GM18520 (cell line): ENCODE measurements around the gene PIP5K1C.
"Not testable (repeated sequence)": the region's sequence is repeated elsewhere in the genome, so short reads cannot be mapped to it uniquely, and the experiment has no call there.

Experiments
- ATAC-seq: cut with Tn5 transposase; IDR thresholded peaks from one replicate; pipeline ENCODE4 v1.9.1; 2021; ENCODE audit not compliant: unreplicated experiment

The PIP5K1C gene

DNA sequence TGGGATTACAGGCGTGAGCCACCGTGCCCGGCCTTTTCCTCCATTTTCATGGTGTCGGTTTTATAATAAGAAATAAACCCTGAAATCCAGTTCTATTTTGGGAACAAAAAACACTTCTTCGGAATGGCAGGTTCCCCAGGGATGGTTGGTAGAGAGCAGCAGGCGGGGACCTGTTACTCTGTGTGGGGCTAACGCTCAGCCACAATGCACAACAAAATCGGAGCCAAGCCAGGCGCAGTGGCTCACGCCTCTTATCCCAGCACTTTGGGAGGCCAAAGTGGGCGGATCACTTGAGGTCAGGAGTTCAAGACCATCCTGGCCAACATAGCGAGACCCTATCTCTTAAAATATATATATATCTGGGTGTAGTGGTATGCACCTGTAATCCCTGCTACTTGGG, 99.2 kb downstream of the PIP5K1C start:
- ATAC-seq: no peak

DNA sequence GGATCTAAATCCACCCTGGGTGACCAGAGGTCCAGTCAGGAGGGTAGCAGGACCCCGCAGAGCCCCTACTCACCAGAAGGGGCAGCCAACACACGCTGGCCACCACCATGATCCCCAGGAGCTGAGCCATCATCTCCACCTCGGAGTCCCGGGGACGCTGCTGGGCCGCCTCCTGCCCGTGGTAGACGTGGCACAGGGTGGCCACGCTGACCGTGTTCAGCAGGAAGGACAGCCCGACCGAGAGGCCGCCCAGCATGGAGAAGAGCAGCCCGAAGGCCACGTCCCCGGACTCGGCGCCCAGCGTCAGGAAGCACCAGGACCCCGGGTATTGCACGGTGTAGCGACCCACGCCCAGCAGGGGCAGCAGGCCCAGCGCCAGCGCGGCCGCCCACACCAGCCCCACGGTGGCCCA, 100.5 kb downstream of the PIP5K1C start:
- ATAC-seq: no peak

DNA sequence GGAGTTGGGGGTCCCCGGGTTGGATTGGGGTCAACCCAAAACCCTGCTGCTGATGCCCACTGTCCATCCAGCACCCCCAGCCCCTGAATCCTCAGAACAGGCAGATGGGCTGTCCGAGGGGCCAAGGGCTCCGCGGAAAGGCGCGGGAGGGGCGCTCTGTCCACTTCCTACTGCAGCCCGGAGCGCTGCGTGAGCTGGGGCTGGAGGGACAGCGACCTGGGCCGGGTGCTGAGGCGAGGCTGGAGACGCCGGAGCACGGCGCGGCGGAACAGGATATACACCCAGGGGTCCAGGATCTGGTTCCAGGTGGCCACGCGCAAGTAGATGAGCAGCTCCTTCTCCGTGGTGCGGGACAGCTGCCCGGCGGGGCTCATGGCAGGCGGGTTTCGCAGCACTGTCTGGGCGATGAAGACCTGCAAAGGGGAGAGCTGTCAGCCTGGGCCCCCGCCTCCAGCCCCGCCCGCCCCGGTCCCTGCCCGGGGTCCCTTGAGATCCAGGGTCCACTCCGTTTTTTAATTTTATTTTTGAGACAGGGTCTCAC, 104.7 kb downstream of the PIP5K1C start:
- no peak for ATAC-seq

DNA sequence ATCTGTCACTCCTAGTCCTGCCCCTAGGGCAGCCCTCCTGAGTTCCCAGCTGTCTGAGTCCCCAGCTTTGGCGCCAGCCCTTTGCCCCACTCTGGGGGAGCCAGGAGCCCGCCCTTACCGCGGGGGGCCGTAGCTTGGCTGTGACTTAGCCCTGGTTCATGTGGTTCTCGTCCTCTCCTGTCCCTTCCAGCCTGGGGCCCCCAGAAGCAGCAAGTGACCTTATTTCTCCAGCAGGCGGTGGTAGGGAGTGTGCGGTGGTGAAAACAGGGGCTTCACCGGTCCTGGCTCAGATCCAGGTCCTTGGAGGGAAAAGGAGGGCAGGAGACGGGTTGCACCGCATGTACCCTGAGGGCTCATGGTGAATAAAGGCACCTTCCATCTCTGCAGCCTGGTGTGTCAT, 107.1 kb downstream of the PIP5K1C start:
- no peak for ATAC-seq

DNA sequence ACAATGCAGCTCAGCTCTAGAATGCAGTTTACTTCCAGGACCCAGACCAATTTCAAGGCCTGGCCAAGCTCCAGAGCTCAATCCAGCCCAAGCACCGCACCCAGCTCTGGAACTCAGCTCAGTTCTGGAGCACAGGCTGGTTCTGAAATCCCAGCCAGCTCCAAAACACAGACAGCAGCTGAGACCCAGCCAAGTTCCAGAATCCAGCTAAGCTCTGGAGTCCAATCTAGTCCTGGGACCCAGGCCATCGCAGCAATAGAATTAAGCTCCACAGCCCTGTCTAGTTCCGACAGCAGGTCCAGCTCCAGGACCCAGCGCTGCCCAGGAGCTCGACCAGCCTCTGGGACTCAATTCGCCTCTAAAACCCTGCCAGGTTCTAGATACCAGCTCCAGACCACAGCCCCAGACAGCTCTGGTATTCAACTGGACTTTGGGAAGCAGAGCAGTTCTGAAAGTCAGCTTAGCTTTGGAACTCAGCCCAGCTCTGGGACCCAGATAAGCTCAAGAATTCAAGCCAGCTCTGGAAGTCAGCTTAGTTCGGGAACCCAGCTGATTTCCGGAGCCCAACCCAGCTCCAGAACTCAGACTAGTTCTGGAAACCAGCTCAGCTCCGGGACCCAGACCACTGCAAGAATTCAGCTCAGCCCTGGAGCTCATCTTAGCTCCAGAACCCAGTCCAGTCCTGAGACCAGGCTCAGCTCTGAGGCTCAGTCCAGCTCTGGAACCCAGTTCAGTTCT, 108.2 kb downstream of the PIP5K1C start:
- ATAC-seq: no peak

DNA sequence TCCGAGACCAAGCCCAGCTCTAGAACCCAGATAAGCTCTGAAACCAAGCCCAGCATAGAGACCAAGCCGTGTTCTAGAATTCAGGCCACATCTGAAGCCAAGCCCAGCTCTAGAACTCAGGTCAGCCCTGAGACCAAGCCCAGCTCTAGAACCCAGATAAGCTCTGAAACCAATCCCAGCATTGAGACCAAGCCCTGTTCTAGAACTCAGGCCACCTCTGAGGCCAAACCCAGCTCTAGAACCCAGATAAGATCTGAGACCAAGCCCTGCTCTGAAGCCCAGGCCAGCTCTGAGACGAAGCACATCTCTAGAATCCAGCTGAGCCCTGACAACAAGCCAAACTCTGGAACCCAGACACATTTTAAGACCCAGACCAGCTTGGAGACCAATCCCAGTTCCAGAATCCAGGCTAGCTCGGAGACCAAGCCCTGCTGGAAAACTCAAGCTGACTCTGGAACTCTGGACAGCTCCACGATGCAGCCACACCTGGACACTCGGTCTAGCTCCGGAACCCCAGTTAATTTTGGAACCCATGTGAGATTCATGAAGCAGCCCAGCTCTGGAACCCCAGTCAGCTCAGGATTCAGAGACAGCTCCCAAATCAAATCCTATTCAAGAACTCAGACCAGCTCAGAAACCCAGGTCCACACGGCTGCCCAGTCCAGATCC, 109.1 kb downstream of the PIP5K1C start:
- ATAC-seq: no peak

DNA sequence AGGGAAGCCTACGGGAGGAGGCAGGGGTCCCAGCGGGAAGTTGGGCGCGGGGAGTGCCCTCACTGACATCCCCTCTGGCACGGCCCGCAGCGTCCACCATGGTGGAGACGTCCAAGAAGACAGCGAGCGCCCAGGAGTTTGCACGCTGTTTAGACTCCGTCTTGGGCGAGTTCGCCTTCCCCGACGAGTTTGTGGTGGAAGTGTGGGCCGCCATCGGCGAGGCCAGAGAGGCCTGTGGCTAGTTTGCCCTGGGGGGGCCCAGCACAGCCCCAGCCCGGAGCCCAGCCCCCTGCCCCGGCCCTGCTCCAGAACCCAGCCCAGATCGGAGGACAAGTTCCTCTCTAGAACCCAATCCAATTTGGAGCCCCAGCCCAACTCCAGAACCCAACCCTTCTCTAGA, 110.3 kb downstream of the PIP5K1C start:
- ATAC-seq: no peak

DNA sequence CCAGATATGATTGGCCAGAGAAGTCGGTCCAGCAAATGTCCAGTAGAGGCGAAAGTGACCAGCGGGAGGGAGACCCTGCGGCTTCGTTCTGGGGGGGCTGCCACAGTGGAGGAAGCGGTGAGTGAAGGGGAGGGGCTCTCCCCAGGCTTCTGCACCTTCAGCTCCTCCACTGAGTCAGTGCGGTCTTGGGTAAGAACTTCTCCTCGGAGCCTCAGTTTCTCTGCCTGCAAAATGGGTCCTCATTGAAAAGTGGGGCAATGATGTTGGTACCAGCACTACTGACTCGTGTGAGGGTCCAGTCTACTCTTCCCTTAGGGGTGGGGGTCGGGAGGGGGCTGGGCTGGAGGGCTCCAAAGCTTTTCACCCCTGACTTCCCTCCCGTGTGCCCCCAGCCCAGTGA, 110.8 kb downstream of the PIP5K1C start:
- no peak for ATAC-seq

DNA sequence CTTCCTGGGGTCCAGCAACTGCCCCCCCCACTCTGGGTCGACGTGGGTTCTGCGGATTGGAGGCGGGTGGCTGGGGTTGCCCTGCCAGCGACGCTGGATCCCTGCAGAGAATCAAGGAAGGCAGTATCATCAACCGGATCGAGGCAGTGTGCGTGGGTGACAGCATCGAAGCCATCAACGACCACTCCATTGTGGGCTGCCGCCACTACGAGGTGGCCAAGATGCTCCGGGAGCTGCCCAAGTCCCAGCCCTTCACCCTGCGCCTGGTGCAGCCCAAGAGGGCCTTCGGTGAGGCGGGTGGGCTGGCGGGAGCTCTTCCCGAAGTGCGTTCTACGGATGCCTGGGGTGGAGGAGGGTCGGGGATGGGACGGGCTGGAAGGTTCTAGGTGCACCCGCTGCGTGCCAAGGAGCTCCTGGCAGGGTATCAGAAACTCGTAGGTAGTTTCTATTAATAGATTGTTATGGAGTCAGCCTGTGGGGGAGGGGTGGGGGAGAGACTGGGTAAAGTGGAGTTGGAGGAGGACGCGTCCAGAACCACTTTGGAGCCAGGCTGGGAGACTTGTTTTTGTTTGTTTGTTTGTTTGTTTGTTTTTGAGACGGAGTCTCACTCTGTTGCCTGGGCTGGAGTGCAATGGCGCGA, 113.4 kb downstream of the PIP5K1C start:
- no peak for ATAC-seq

DNA sequence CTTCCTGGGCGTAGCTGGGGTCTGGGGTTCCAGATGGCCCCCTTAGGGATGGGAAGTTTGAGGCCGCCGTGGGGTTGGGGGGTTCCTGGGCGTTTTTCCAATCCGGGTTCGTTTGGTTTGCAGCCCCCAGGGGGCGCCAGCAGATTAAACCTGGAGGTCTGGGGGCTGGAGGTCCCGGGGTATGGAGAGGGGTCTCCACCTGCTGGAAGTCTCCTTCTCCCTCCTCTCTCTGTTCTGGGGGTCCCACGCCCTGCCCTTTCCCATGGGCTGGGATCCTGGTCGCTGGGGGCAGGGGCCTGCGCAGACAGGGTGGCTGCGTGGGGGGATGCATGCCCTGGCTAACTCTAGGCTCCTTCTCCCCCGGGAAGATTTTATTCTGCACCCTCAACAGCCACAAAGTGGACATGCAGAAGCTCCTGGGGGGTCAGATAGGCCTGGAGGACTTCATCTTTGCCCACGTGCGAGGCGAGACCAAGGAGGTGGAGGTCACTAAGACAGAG, 114.1 kb downstream of the PIP5K1C start:
- ATAC-seq: no peak

DNA sequence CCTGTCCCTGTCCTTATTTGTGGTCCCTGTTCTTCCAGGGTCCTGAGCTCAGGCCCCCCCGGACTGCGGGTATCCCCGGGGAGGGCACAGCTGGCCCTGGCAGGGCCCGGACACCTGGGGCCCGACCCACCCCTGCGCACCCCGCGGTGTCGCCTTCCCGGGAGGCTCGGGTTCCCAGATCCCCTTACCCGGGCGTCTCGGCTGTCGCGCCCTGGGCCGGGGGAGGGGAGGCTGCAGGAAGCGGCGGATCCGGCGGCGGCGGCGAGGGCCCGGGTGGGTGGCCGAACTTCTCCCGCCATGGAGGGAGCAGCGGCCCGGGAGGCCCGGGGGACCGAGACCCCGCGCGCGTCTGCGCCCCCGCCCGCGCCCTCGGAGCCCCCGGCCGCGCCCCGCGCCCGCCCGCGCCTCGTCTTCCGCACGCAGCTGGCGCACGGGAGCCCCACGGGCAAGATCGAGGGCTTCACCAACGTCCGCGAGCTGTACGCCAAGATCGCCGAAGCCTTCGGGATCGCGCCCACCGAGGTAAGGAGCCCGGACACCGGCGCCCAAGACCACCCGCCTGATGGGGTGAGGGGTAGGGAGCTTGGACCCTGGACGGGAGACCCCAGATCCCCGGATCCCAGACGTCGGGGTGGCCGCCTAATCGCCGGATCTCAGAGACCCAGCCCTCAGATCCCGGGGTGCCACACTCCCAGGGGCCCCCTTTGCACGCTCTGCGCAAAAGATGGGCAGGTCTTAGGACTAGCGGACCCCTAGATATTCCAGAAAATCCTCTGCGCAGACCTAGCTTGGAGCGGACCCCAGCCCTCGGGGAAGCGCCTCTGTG, 114.8 kb downstream of the PIP5K1C start, which contains the start of gene GIPC3:
GIPC3 (plus strand) TSS at position 178 of the 826 bp plus-strand sequence; CDS start at position 298, 120 bp downstream.
- no peak for ATAC-seq

DNA sequence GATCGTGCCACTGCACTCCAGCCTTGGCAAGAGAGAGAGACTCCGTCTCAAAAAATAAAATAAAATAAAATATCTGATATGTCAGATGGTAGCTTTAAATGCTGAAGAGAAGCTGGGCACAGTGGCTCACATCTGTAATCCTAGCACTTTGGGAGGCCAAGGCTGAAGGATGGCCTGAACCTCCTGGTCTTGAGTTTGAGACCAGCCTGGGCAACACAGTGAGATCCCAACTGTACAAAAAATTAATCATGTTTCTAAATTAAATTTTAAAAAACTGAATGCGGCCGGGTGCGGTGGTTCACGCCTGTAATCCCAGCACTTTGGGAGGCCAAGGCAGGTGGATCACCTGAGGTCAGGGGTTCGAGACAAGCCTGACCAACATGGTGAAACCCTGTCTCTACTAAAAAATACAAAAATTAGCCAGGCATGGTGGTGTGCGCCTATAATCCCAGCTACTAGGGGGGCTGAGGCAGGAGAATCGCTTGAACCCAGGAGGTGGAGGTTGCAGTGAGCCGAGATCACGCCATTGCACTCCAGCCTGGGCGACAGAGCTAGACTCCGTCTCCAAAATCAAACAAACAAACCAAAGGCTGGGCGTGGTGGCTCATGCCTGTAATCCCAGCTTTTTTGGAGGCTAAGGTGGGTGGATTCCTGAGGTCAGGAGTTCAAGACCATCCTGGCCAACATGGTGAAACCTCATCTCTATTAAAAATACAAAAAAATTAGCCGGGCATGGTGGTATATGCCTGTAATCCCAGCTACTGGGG, 116.0 kb downstream of the PIP5K1C start:
- not testable (repeated sequence) for ATAC-seq

DNA sequence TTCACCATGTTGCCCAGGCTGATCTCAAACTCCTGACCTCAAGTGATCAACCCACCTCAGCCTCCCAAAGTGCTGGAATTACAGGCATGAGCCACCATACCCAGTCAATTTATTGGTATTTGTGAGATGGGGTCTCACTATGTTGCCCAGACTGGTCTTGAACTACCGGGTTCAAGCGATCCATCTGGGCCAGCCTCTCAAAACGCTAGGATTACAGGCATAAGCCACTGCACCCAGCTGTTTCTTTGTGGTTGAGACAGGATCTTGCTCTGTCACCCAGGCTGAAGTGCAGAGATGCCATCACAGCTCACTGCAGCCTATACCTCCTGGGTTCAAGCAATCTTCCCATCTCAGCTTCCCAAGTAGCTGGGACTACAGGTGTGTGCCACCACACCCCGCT, 118.5 kb downstream of the PIP5K1C start:
- not testable (repeated sequence) for ATAC-seq
